Duodenal mucosa (tissue), 2 donors: ENCODE measurements around the gene RAPGEF3.

Source experiments
- H3K27ac ChIP-seq: one replicate; pipeline ENCODE4 v1.7.0; 2013; ENCODE audit warnings: low read depth, low read length
- H3K27me3 ChIP-seq, 2 donors: one replicate each; pipeline ENCODE4 v1.7.0; 2013; ENCODE audit warnings: low read length in 2 of 2, control low read depth in 1 of 2; ENCODE audit not compliant: insufficient read depth in 2 of 2, control insufficient read depth in 1 of 2
- H3K36me3 ChIP-seq, 2 donors: one replicate each; pipeline ENCODE4 v1.7.0; 2013; ENCODE audit warnings: low read length in 2 of 2, control low read depth in 1 of 2; ENCODE audit not compliant: insufficient read depth in 2 of 2, control insufficient read depth in 1 of 2
- H3K4me1 ChIP-seq, 2 donors: one replicate each; pipeline ENCODE4 v1.7.0; 2013; ENCODE audit warnings: low read length in 2 of 2, control low read depth in 1 of 2; ENCODE audit not compliant: insufficient read depth in 2 of 2, control insufficient read depth in 1 of 2
- H3K4me3 ChIP-seq, 2 donors: one replicate each; pipeline ENCODE4 v1.7.0; 2013; ENCODE audit warnings: low read length in 2 of 2, low read depth in 1 of 2
- H3K9ac ChIP-seq, 2 donors: one replicate each; pipeline ENCODE4 v1.7.0; 2013; ENCODE audit warnings: low read length in 2 of 2, low read depth in 1 of 2
- H3K9me3 ChIP-seq, 2 donors: one replicate each; pipeline ENCODE4 v1.7.0; 2013; ENCODE audit warnings: low read length in 2 of 2, control low read depth in 1 of 2; ENCODE audit not compliant: control insufficient read depth in 1 of 2

RAPGEF3 gene

GRCh38 chr12:47758834-47759690 is at the start of gene RAPGEF3:
Gene RAPGEF3 (minus strand): TSS chr12:47758880. CDS start chr12:47758556, 324 bp downstream.
- Histone ChIP-seq H3K36me3 (no peaks in the 10 kb centered on the region), H3K27me3 (no peaks in the 10 kb centered on the region), H3K27ac (peak within 1 kb of the TSS; percentile 57), H3K4me3 (peak within 1 kb of the TSS; percentile 75 to 83), H3K9ac (peak within 1 kb of the TSS; percentile 70 to 75), H3K9me3 (no peaks in the 10 kb centered on the region), H3K4me1 (peaks cover 42 to 48% of the 10 kb centered on the region in 2 donors)

- Histone ChIP-seq H3K27me3 (no peaks in the 10 kb centered on the region), H3K9me3 (no peaks in the 10 kb centered on the region), H3K9ac (peak overlapping the region in 1 of 2 donors; percentile 31), H3K36me3 (no peaks in the 10 kb centered on the region), H3K4me1 (peaks cover 65 to 84% of the 10 kb centered on the region in 2 donors), H3K4me3 (peak overlapping the region; percentile 6 to 30), H3K27ac (peak overlapping the region; percentile 65)
Observed at GRCh38 chr12:47808050-47808449, 49.4 kb upstream of the RAPGEF3 start.

- H3K9me3 ChIP-seq: no peaks in the 10 kb centered on the region
- H3K4me1 ChIP-seq: peaks cover 68 to 87% of the 10 kb centered on the region in 2 donors
- H3K27ac ChIP-seq: no peak overlapping the region
- H3K9ac ChIP-seq: no peak overlapping the region
- no peaks in the 10 kb centered on the region for H3K36me3 ChIP-seq
- H3K4me3 ChIP-seq: no peak overlapping the region
- no peaks in the 10 kb centered on the region for H3K27me3 ChIP-seq
Observed at GRCh38 chr12:47807338-47807737, 48.7 kb upstream of the RAPGEF3 start.

GRCh38 chr12:47805417-47805816 is 46.7 kb upstream of the RAPGEF3 start:
- peaks cover 61 to 79% of the 10 kb centered on the region in 2 donors for H3K4me1 ChIP-seq
- H3K36me3 ChIP-seq: no peaks in the 10 kb centered on the region
- no peak overlapping the region for H3K27ac ChIP-seq
- no peak overlapping the region for H3K9ac ChIP-seq
- no peaks in the 10 kb centered on the region for H3K9me3 ChIP-seq
- H3K4me3 ChIP-seq: no peak overlapping the region
- H3K27me3 ChIP-seq: no peaks in the 10 kb centered on the region

- no peaks in the 10 kb centered on the region for H3K36me3 ChIP-seq
- no peaks in the 10 kb centered on the region for H3K27me3 ChIP-seq
- H3K4me3 ChIP-seq: no peak overlapping the region
- H3K4me1 ChIP-seq: peaks cover 58 to 81% of the 10 kb centered on the region in 2 donors
- no peak overlapping the region for H3K9ac ChIP-seq
- H3K27ac ChIP-seq: no peak overlapping the region
- H3K9me3 ChIP-seq: no peaks in the 10 kb centered on the region
Observed at GRCh38 chr12:47804171-47804570, 45.5 kb upstream of the RAPGEF3 start.

- H3K9ac ChIP-seq: no peak overlapping the region
- H3K27ac ChIP-seq: no peak overlapping the region
- peaks cover 49 to 74% of the 10 kb centered on the region in 2 donors for H3K4me1 ChIP-seq
- H3K36me3 ChIP-seq: no peaks in the 10 kb centered on the region
- no peaks in the 10 kb centered on the region for H3K27me3 ChIP-seq
- no peaks in the 10 kb centered on the region for H3K9me3 ChIP-seq
- H3K4me3 ChIP-seq: no peak overlapping the region
Observed at GRCh38 chr12:47803191-47803875, 44.7 kb upstream of the RAPGEF3 start.

GRCh38 chr12:47802312-47802711 is 43.6 kb upstream of the RAPGEF3 start:
- no peak overlapping the region for H3K4me3 ChIP-seq
- peak overlapping the region; percentile 5 for H3K27ac ChIP-seq
- no peaks in the 10 kb centered on the region for H3K27me3 ChIP-seq
- H3K4me1 ChIP-seq: peaks cover 41 to 63% of the 10 kb centered on the region in 2 donors
- peak overlapping the region; percentile 7 to 18 for H3K9ac ChIP-seq
- H3K9me3 ChIP-seq: no peaks in the 10 kb centered on the region
- H3K36me3 ChIP-seq: peaks cover 0 to 8% of the 10 kb centered on the region in 2 donors

GRCh38 chr12:47801904-47802246 is 43.2 kb upstream of the RAPGEF3 start:
- H3K4me3 ChIP-seq: no peak overlapping the region
- no peak overlapping the region for H3K27ac ChIP-seq
- H3K9me3 ChIP-seq: no peaks in the 10 kb centered on the region
- peaks cover 38 to 59% of the 10 kb centered on the region in 2 donors for H3K4me1 ChIP-seq
- no peaks in the 10 kb centered on the region for H3K27me3 ChIP-seq
- H3K9ac ChIP-seq: peak overlapping the region in 1 of 2 donors; percentile 7
- H3K36me3 ChIP-seq: peaks cover 0 to 11% of the 10 kb centered on the region in 2 donors

- no peaks in the 10 kb centered on the region for H3K27me3 ChIP-seq
- no peaks in the 10 kb centered on the region for H3K9me3 ChIP-seq
- no peak overlapping the region for H3K4me3 ChIP-seq
- H3K27ac ChIP-seq: no peak overlapping the region
- H3K4me1 ChIP-seq: peaks cover 38 to 54% of the 10 kb centered on the region in 2 donors
- H3K9ac ChIP-seq: peak overlapping the region in 1 of 2 donors; percentile 18
- H3K36me3 ChIP-seq: peaks cover 0 to 15% of the 10 kb centered on the region in 2 donors
Observed at GRCh38 chr12:47801170-47801903, 42.7 kb upstream of the RAPGEF3 start.
